Measurements from ENCODE around the gene SPACA4. TPM values are rescaled to one million over a fixed set of nuclear protein-coding genes. Genes with fewer than 3 reads are reported as not detected.
A peak's percentile ranks its signal among the peaks of the same experiment; 100 is the strongest.

SPACA4 gene
- total RNA-seq, 3 donors from 2014 or later (not counting 1 experiment from before 2014, with no cell fraction given): not detected

- no peak for TF ChIP-seq CTCF (IDR thresholded peaks at IDR 0.05)
- Histone ChIP-seq H3K27me3 (ENCODE audit: control insufficient read depth, insufficient read depth, low read length) (no peaks in the 10 kb centered on the region), H3K27ac (ENCODE audit: low read length) (peak overlapping the region; percentile 17), H3K4me1 (ENCODE audit: control insufficient read depth, insufficient read depth, low read length) (peaks cover 81% of the 10 kb centered on the region), H3K36me3 (ENCODE audit: control insufficient read depth, insufficient read depth, low read length) (peaks cover 34% of the 10 kb centered on the region), H3K9me3 (ENCODE audit: control insufficient read depth, insufficient read depth, low read length) (no peaks in the 10 kb centered on the region), H3K4me3 (ENCODE audit: low read length) (no peak overlapping the region)
- WGBS (ENCODE audit: insufficient coverage): 94% methylated on average over 17 of the region's 17 CpGs
- Mint-ChIP-seq H3K36me3 (no peaks in the 10 kb centered on the region), H3K4me3 (no peak overlapping the region), H3K27ac (peak overlapping the region; percentile 23 to 76), H3K4me1 (peaks cover 29 to 49% of the 10 kb centered on the region in 2 donors), H3K27me3 (ENCODE audit: low read depth in 2 of 2) (no peaks in the 10 kb centered on the region), H3K9me3 (no peaks in the 10 kb centered on the region)
- intact Hi-C loops (cut with micrococcal nuclease): no loop called here
- ATAC-seq: no peak
- DNase-seq: no peak
Measured at GRCh38 chr19:48627865-48628314, 21.3 kb downstream of the SPACA4 start.

GRCh38 chr19:48628486-48629296, 22.1 kb downstream of the SPACA4 start:
- Histone ChIP-seq H3K27ac (ENCODE audit: low read length) (no peak overlapping the region), H3K4me3 (ENCODE audit: low read length) (no peak overlapping the region), H3K27me3 (ENCODE audit: control insufficient read depth, insufficient read depth, low read length) (no peaks in the 10 kb centered on the region), H3K9me3 (ENCODE audit: control insufficient read depth, insufficient read depth, low read length) (no peaks in the 10 kb centered on the region), H3K4me1 (ENCODE audit: control insufficient read depth, insufficient read depth, low read length) (peaks cover 81% of the 10 kb centered on the region), H3K36me3 (ENCODE audit: control insufficient read depth, insufficient read depth, low read length) (peaks cover 39% of the 10 kb centered on the region)
- Mint-ChIP-seq H3K4me3 (no peak overlapping the region), H3K4me1 (peaks cover 22 to 43% of the 10 kb centered on the region in 2 donors), H3K27ac (peak overlapping the region in 1 of 2 donors; percentile 66), H3K36me3 (no peaks in the 10 kb centered on the region), H3K27me3 (ENCODE audit: low read depth in 2 of 2) (no peaks in the 10 kb centered on the region), H3K9me3 (no peaks in the 10 kb centered on the region)
- TF ChIP-seq CTCF (IDR thresholded peaks at IDR 0.05): no peak
- DNase-seq: no peak
- 93% methylated on average over 34 of the region's 34 CpGs for WGBS (ENCODE audit: insufficient coverage)
- intact Hi-C loops (cut with micrococcal nuclease): no loop called here
- ATAC-seq: no peak

- no peaks in the 10 kb centered on the region for H3K9me3 ChIP-seq (ENCODE audit: control insufficient read depth, insufficient read depth, low read length)
- Mint-ChIP-seq H3K4me1 (peaks cover 20 to 42% of the 10 kb centered on the region in 2 donors), H3K9me3 (no peaks in the 10 kb centered on the region), H3K27me3 (ENCODE audit: low read depth in 2 of 2) (no peaks in the 10 kb centered on the region), H3K4me3 (no peak overlapping the region), H3K36me3 (no peaks in the 10 kb centered on the region), H3K27ac (peak overlapping the region in 1 of 2 donors; percentile 66)
- TF ChIP-seq CTCF (IDR thresholded peaks at IDR 0.05): no peak
- H3K4me3 ChIP-seq (ENCODE audit: low read length): no peak overlapping the region
- intact Hi-C loops (cut with micrococcal nuclease): no loop called here
- H3K36me3 ChIP-seq (ENCODE audit: control insufficient read depth, insufficient read depth, low read length): peaks cover 39% of the 10 kb centered on the region
- H3K4me1 ChIP-seq (ENCODE audit: control insufficient read depth, insufficient read depth, low read length): peaks cover 82% of the 10 kb centered on the region
- no peaks in the 10 kb centered on the region for H3K27me3 ChIP-seq (ENCODE audit: control insufficient read depth, insufficient read depth, low read length)
- no peak overlapping the region for H3K27ac ChIP-seq (ENCODE audit: low read length)
- ATAC-seq (no peak), DNase-seq (peak in 1 of 2 donors; percentile 13)
- WGBS (ENCODE audit: insufficient coverage): 98% methylated on average over 22 of the region's 22 CpGs
Measured at GRCh38 chr19:48629297-48629598, 22.7 kb downstream of the SPACA4 start.

Measured in natural killer cell (primary cell).